Parathyroid adenoma (tissue), 2 donors: ENCODE data around the gene KRT17.
"Not testable (repeated sequence)": the region's sequence is repeated elsewhere in the genome, so short reads cannot be mapped to it uniquely, and the experiment has no call there.

Source experiments
- H2AFZ ChIP-seq: fragments of 300-600 bp; sonication (generic); one replicate; pipeline ENCODE4 v1.7.0; 2017; ENCODE audit warnings: antibody characterized with exemption, mild to moderate bottlenecking
- H3K27ac ChIP-seq: fragments of 300-600 bp; sonication (generic); one replicate; pipeline ENCODE4 v1.7.0; 2017
- H3K27me3 ChIP-seq: fragments of 300-600 bp; sonication (generic); one replicate; pipeline ENCODE4 v1.7.0; 2017; ENCODE audit warnings: low read length; ENCODE audit not compliant: control insufficient read depth, insufficient read depth
- H3K36me3 ChIP-seq: fragments of 300-600 bp; sonication (generic); one replicate; pipeline ENCODE4 v1.7.0; 2017; ENCODE audit warnings: low read length; ENCODE audit not compliant: control insufficient read depth, insufficient read depth
- H3K4me1 ChIP-seq: fragments of 300-600 bp; sonication (generic); one replicate; pipeline ENCODE4 v1.7.0; 2017; ENCODE audit warnings: control low read depth
- H3K4me2 ChIP-seq: fragments of 300-600 bp; sonication (generic); one replicate; pipeline ENCODE4 v1.7.0; 2017; ENCODE audit warnings: low read length
- H3K4me3 ChIP-seq: fragments of 300-600 bp; sonication (generic); one replicate; pipeline ENCODE4 v1.7.0; 2017; ENCODE audit warnings: low read depth, low read length
- H3K79me2 ChIP-seq: fragments of 300-600 bp; sonication (generic); one replicate; pipeline ENCODE4 v1.7.0; 2017; ENCODE audit warnings: control low read depth
- H3K9ac ChIP-seq: fragments of 300-600 bp; sonication (generic); one replicate; pipeline ENCODE4 v1.7.0; 2017; ENCODE audit warnings: mild to moderate bottlenecking
- H3K9me3 ChIP-seq: fragments of 300-600 bp; sonication (generic); one replicate; pipeline ENCODE4 v1.7.0; 2017; ENCODE audit warnings: low read length; ENCODE audit not compliant: control insufficient read depth
- CTCF ChIP-seq: fragments of 300-600 bp; sonication (generic); IDR thresholded peaks from one replicate; pipeline ENCODE4 v1.7.0; 2017; ENCODE audit warnings: antibody characterized with exemption, mild to moderate bottlenecking
- donor health status: primary hyperparathyroidism.

The KRT17 gene

GRCh38 chr17:41578971-41579370, 45.4 kb downstream of the KRT17 start:
- Histone ChIP-seq H3K9ac (no peak overlapping the region), H3K27me3 (no peaks in the 10 kb centered on the region), H3K36me3 (no peaks in the 10 kb centered on the region), H3K4me1 (no peaks in the 10 kb centered on the region), H2AFZ (peak overlapping the region; percentile 46), H3K4me2 (no peak overlapping the region), H3K4me3 (no peak overlapping the region), H3K9me3 (no peaks in the 10 kb centered on the region), H3K27ac (no peak overlapping the region), H3K79me2 (no peaks in the 10 kb centered on the region)
- TF ChIP-seq CTCF = no peak

GRCh38 chr17:41578538-41578937, 45.8 kb downstream of the KRT17 start:
- H3K27ac ChIP-seq = no peak overlapping the region
- H3K9me3 ChIP-seq = no peaks in the 10 kb centered on the region
- H3K27me3 ChIP-seq = no peaks in the 10 kb centered on the region
- H3K4me2 ChIP-seq = no peak overlapping the region
- no peaks in the 10 kb centered on the region for H3K36me3 ChIP-seq
- no peak for TF ChIP-seq CTCF
- H3K79me2 ChIP-seq = no peaks in the 10 kb centered on the region
- H2AFZ ChIP-seq = peak overlapping the region; percentile 46
- no peak overlapping the region for H3K4me3 ChIP-seq
- no peak overlapping the region for H3K9ac ChIP-seq
- no peaks in the 10 kb centered on the region for H3K4me1 ChIP-seq

GRCh38 chr17:41576740-41577139, 47.6 kb downstream of the KRT17 start:
- not testable (repeated sequence) for H3K9ac ChIP-seq, H3K4me2 ChIP-seq, H2AFZ ChIP-seq, H3K4me1 ChIP-seq, H3K27ac ChIP-seq, H3K36me3 ChIP-seq, H3K79me2 ChIP-seq, H3K4me3 ChIP-seq, H3K9me3 ChIP-seq, H3K27me3 ChIP-seq

GRCh38 chr17:41575336-41575735, 49.0 kb downstream of the KRT17 start:
- Histone ChIP-seq H3K4me1 (no peaks in the 10 kb centered on the region), H2AFZ (no peak overlapping the region), H3K4me2 (no peak overlapping the region), H3K9ac (no peak overlapping the region), H3K4me3 (no peak overlapping the region), H3K27ac (no peak overlapping the region), H3K79me2 (no peaks in the 10 kb centered on the region), H3K27me3 (no peaks in the 10 kb centered on the region), H3K36me3 (no peaks in the 10 kb centered on the region), H3K9me3 (no peaks in the 10 kb centered on the region)
- no peak for TF ChIP-seq CTCF

GRCh38 chr17:41571561-41572434, 52.6 kb downstream of the KRT17 start, which contains the start of gene KRT9:
KRT9 (minus strand) TSS chr17:41572059; CDS start chr17:41571992, 67 bp downstream.
- Histone ChIP-seq H3K79me2 (no peaks in the 10 kb centered on the region), H3K4me1 (no peaks in the 10 kb centered on the region), H3K36me3 (no peaks in the 10 kb centered on the region), H3K9ac (no peak within 1 kb of the TSS), H3K27me3 (no peaks in the 10 kb centered on the region), H3K4me3 (no peak within 1 kb of the TSS), H3K4me2 (no peak within 1 kb of the TSS), H3K27ac (no peak within 1 kb of the TSS), H2AFZ (no peak within 1 kb of the TSS), H3K9me3 (no peaks in the 10 kb centered on the region)
- TF ChIP-seq CTCF = no peak
